ENCODE data around the gene SC5D. TPM values are rescaled to one million over a fixed set of nuclear protein-coding genes. Genes with fewer than 3 reads are reported as not detected.

The SC5D gene
- total RNA-seq, 1 donor from 2014 or later, result 170 TPM

- DNase-seq (ENCODE audit: low spot score in 2 of 2), result no peak
- FAIRE-seq, result no peak
Measured at GRCh38 chr11:121351083-121351630, 58.6 kb downstream of the SC5D start.

GRCh38 chr11:121352251-121352891 is 59.8 kb downstream of the SC5D start:
- DNase-seq (ENCODE audit: low spot score in 2 of 2) (no peak), FAIRE-seq (no peak)

- no peak for FAIRE-seq
Measured at GRCh38 chr11:121354192-121354591, 61.6 kb downstream of the SC5D start.

GRCh38 chr11:121356357-121356756 is 63.8 kb downstream of the SC5D start:
- no peak for FAIRE-seq
- DNase-seq (ENCODE audit: low spot score in 2 of 2), result no peak

More at GRCh38 chr11:121354192-121354591, 61.6 kb downstream of the SC5D start:
- no peak for DNase-seq (ENCODE audit: low spot score in 2 of 2)

Other genes starting within 250 kb of the SC5D start
- 2.0 TPM for gene TECTA, start 191.5 kb upstream of the SC5D start, total RNA-seq
- 42.8 TPM for gene SORL1, start 159.5 kb downstream of the SC5D start, total RNA-seq

Measured in frontal cortex (tissue), 4 donors.